ENCODE results near the gene CAMK2G.
"Not testable (repeated sequence)": the region's sequence is repeated elsewhere in the genome, so short reads cannot be mapped to it uniquely, and the experiment has no call there.

Gene CAMK2G

DNA sequence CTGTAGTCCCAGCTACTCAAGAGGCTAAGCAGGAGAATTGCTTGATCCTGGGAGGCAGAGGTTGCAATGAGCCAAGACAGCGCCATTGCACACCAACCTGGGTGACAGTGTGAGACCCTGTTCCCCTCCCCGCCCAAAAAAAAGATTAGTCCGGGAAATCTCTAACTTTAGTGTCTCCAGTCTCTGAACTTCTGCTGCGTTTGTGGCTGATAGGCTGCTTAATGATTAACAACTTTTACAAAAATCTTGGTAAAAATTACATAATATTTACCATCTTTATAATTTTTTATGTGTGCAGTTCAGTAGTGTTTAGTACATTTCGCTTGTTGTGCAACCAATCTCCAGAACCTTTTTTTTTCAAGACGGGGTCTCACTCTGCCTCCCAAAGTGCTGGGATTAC is 26.9 kb upstream of the CAMK2G start:
- no peak for DNase-seq

DNA sequence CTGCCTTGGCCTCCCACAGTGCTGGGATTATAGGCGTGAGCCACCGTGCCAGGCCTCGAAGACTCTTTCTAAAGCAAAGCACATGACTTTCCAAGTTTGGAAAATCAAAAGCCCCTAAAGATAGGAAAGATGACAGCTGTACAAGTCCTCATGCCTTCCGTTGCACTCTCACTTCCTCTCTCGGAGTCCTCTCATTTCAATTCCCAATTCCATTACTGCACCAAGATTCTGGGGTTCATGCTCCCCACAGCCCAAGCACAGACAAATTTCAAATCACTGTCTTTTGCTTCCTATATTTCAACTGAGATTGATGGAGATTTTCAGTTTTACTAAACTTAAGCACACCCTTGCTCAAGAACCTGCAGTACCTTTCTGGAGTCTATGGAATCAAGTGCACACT is 25.7 kb upstream of the CAMK2G start:
- DNase-seq, result no peak

DNA sequence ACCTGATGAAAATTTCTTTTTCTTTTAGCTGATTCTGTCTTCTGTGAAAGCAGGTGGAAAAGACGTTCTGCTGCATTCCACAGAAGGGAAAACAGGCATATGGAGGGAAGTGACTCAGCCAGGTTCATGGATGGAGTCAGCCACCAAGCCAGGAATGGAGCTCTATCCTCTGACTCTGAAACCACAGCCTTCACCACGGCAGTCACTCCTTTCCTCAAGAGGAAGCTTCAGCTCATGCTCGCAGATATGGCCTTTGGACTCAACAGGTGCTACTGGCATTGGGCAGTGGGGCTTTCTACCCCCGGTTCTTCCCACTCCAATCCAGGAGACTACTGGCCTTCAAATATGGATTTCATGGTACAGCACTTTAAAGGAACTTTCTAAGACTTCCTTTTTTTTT is 25.1 kb upstream of the CAMK2G start:
- DNase-seq, result no peak

DNA sequence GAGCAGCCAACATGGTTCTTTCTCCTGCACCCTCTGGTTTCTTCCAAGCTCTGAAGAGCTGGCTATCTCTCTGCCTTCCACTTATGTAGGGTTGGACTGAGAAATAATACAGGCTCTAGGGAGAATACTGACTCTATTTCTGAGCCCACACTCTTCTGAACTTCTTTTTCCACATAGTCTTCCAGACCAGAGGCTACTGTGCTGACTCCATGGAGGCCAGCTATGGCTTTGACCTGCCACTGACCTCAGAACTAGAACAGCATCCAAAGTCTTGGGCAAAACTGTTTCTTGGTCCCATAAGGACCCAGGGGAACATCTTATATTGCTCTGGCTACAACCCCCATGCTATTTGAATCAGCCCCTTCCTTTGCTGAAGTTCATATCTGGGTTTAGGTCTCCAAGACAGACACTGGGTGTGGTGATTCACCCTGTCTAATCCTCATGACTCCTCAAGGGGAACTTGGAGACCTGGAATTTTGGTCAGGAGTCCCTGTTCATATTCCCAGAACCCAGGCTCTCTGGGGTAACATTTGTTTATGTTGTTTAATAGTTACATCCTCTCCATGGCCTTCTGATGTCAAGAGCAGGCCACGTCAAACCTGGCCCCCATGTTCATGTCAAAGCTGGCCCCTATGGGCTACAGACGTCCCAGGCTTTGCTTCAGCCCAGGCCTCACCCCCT is 24.5 kb upstream of the CAMK2G start:
- DNase-seq, result no peak

DNA sequence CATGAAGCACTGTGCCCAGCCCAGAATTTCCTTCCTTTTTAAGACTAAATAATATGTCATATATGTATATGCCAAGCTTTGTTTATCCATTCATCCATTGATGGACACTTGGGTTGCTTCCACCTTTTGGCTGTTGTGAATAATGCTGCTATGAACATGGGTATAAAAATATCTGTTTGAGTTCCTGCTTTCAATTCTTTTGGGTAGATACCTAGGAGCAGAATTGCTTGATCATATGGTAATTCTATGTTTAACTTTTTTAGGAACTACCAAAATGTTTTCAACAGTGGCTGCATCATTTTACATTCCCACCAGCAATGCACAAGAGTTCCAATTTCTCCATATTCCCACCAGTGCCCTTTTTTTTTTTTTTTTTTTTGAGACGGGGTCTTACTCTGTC is 23.3 kb upstream of the CAMK2G start:
- DNase-seq, result no peak

DNA sequence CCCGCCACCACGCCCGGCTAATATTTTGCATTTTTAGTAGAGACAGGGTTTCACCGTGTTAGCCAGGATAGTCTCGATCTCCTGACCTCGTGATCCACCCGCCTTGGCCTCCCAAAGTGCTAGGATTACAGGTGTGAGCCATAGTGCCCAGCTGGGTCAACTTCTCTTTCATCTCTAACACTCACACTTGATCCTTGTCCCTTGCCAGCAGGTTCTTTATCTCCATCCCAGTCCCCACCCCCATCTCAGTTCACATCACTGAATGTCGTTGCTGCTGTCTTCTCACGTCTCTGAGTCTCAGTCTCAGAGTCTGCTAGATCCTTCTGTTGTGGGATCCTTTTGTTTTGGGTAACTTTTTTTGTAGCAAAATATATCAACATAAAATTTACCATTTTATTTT is 21.0 kb upstream of the CAMK2G start:
- DNase-seq, result not testable (repeated sequence)

DNA sequence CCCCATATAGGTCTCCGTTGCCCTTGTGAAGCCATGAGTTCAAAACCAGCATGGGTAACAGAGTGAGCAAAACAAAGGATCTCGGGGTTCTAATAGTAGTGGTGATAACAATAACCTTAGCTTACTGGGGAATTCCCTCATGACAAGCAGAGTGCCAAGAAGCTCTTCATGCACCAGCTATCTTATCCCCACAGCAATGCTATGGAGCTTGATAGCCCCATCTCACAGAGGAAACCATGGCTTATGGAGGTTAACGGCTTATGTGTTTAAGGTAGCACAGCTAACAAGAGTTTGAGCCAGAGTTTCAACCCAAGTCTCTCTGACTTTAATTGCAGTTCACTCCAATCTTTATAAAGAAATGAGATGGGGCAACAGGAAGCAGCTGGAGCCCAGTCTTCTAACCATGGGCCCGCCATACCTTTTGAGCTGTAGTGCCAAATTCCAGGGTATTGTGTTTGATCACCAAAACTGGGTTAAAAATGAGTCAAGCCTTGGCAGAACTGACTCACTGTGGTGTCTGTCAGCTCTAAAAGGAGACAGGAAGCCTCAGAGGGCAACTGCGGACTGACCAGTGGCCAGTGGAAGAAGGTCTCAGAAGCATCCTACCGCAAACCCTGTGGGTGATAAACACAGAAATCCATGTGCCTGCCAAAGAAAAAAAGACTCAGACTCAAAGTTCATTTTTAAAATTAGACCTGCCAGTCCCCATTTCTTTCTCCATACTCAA is 20.1 kb upstream of the CAMK2G start:
- DNase-seq, result no peak

DNA sequence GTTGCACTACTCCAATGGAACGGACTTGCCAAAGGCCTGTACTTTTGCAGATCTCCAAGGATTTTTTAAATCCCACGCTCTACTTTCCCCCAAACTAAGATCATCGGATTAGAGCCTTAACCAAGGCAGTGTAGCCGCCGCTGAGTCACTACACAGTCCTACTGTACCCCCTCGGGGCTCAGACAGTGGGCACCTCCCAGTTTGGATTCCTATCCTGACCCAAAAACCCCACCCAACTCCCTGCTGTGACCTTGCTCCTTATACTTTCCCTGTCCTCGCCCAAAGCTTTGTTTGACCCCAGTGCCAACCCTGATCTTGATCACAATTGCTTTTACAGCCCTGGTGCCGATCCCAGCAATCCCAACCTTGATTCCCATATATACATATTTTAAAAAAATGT is 19.1 kb upstream of the CAMK2G start:
- DNase-seq, result no peak

DNA sequence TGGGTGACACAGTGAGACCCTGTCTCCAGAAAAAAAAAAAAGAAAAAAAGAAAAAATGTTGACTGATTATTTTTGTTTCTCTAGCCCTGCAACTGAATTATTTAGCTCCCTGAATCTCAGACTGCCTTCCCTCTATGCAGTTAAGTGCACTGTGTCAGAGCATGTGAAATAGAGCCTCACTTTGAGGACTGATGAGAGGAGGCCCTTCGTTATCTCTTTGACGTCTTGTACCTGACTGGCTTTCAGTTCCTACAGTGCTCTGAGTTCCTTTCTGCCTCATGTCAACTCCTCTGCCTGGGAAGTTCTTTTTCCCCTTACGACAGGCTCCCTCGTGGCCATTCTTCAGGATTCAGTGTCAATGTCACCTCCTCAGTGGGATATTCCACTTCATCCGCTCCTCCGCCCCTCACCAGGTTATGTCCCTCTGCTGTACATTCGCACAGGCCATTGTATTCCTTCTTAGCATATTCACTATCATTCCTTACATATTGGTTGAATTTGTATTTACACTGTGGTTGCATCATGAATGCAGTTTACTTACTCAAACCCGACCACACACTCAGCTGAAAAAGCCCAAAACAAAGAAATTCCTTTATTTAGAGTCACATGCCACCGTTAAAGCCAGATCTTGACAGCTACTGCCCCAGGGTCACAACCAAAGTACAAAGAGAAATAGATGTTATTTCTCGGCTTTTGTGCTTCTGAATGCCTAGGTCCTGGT is 18.1 kb upstream of the CAMK2G start:
- no peak for DNase-seq

DNA sequence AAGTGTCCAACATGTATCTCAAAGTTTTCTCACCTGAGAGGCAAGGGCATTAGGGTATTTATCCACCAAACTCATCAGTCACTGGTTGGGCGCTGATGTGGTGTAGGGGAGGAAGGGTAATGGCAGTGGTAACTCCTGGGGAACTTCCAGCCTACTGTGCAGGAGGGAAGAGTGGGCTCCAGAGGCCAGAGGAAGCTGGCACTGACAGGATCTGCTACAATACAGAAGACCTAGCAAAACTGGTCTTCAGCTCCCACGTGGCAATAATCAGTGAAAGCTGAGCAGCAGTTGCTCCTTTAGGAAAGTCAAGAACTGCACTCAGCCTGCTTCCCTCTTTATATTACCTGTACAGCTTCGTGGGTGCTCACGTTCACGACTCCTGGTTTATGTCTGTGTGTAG is 17.2 kb upstream of the CAMK2G start:
- DNase-seq, result no peak

DNA sequence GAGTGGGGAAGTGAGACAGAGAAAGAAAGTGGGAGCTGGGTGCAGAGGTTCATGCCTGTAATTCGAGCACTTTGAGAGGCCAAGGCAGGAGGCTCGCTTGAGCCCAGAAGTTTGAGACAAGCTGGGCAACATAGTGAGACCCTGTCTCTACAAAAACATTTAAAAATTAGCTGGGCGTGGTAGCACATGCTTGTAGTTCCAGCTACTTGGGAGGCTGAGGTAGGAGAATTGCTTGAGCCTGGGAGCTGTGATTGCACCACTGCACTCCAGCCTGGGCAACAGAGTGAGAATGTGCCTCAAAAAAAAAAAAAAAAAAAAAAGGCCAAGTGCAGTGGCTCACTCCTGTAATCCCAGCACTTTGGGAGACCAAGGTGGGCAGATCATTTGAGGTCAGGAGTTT is 16.5 kb upstream of the CAMK2G start:
- not testable (repeated sequence) for DNase-seq

DNA sequence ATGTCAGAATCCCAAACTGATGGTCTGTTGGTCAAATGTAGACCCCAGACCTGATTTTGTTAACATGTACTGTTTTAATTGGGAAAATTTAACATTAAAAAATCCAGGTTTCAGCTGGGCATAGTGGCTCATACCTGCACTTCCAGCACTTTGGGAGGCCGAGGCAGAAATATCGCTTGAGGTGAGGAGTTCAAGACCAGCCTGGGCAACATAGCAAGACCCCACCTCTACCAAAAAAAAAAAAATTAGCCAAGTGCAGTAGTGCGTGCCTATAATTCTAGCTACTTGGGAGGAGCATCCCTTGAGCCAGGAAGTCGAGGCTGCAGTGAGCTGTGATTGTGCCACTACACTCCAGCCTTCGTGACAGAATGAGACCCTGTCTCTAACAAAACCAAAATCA is 15.9 kb upstream of the CAMK2G start:
- no peak for DNase-seq

DNA sequence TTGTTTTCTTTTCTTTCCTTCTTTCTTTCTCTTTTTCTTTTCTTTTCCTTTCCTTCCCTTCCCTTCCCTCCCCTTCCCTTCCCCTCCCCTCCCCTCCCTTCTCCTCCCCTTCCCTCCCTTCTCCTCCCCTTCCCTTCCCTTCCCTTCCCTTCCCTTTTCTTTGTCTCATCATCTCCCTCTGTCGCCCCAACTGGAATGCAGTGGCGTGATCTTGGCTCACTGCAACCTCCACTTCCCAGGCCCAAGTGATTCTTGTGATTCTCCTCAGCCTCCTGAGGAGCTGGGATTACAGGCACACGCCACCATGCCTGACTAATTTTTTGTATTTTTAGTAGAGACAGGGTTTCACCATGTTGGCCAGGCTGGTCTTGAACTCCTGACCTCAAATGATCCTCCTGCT is 15.1 kb upstream of the CAMK2G start:
- DNase-seq, result not testable (repeated sequence)

DNA sequence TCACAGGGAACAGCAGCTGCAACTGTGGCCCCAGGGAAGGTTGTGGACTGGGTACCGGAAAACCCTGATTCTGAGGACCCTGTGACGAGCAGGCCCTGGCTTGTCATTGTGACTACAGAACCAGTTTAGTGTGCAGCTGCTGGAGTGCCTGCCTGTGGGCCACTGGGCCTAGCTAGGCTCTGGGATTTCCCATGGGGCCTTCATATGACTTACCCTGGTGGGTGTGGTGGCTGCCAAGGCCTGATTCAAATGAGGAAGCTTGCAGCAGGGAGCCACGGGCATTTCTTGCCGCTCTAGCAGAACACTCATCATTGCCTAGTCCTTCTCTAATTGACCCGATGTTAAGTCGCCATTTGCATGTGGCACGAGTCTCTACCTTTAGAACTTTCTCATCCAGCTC is 14.7 kb upstream of the CAMK2G start:
- peak; percentile 81 for DNase-seq

DNA sequence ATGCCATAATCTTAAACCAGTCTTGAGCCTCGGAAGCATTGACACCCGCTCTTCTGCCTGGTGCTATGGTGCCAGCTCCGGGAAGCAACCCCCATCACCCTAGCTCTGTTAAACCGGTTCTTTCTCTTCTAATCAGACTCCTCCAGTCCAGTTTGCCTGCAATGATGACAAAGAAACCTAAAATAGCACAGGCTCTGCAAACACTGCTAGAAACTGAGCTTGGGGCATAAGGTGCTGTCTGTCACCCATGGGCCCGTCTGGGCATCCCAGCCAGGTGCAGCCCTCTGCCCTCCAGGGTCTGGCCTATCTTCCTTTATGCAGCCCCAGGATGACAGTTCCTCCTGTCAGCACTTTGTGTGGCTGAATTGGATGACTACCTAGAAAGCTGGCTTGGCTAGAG is 14.2 kb upstream of the CAMK2G start:
- DNase-seq, result no peak

DNA sequence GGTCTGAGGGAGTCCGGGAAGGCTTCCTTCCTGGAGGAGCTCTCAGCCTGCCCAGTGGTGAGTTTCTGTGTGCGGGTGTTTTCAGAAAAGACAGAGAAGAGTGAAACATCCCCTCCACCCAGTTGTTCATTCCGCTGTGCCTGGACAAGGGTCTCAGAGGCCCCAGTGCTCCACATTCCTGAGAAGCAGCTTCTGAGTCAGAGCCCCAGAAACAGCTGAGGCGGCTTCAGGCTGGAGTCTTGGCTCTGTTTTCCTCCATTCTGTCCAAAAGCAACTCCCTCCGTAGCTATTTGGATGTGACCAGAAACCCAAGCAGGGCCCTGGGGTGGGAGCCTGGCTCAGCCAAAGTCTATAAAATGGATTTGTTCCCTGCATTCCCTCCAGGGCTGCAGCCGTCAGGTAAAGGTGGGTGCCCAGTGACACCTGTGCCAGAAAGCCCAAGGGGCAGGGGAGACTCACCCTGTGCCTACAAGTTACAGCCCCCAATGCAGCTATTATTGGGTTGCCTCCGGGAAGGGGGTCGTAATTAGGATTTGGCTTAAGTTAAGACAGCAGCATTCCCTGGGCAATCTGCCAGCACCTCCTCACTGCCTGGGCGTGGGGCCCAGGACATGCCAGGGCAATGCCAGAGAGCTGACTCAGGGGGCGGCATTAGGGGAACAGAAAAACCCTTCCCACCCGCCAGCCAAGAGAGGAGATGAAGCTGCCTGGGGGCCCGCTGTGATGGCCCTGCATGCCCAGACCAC is 13.1 kb upstream of the CAMK2G start:
- DNase-seq, result peak; percentile 89

DNA sequence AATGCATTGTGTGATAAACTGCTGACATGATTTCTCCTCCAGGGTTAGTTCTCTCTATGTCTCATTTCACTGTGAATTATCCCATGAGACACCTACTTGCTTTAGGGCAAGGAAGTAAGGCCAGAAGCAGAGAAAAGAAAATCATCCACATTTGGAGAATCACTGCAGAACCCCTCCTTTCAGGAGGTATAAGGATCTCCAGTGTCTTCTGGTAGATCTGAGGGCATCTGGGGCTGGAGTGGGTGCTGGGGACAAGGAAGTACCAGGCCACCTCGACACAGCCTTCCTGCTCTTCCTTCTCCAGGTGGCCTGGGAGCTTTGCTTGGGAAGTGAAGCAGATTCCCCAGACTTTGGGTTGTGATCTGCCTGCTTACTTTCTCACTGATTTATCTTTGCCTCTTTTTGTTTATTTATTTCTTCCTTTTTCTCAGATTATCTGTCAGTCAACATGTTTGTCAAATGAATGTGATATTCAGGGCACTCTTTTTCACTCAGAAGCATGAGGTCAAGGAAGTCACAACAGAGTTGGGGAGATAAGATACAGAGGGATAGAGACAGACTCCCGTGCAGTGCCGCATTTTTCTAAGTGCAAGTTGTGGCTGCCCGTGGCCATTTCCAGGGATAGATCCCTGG is 12.4 kb upstream of the CAMK2G start:
- DNase-seq, result no peak

DNA sequence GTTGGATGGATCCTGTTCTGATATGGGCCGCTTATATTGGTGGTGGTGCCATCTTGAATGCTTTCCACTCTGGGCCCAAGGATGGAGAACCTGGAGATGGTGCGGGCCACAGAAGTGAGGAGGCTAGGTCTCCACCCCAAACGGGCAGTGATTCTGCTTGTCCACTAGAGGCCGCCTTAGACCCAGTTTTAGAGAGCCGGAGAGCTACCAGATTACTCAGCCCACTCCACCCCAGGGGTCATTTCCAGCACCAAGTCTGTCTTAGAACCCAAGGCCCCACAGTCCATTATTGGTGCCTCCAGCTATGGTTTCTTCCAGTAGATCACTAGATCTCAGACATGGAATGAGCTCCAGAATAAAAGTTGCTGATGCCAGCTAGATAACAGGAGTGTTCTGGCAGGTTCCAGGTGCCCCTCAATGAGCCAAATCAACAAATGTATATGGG is 11.8 kb upstream of the CAMK2G start:
- peak; percentile 59 for DNase-seq

DNA sequence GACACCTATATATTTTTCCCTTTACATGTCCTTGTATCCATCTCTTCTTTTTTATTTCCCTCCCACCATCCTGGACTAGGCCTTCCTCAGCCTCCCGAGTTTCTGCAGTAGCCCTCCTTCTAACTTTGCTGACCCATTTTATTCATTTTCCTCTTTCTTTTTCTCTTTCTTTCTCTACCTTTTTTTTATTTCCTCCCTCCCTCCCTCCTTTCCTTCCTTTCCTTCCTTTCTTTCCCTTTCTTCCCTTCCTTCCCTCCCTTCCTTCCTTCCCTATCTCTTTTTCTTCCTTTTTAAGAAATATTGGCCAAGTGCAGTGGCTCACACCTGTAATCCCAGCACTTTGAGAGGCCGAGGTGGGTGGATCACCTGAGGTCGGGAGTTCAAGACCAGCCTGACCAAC is 9.7 kb upstream of the CAMK2G start:
- DNase-seq, result no peak

DNA sequence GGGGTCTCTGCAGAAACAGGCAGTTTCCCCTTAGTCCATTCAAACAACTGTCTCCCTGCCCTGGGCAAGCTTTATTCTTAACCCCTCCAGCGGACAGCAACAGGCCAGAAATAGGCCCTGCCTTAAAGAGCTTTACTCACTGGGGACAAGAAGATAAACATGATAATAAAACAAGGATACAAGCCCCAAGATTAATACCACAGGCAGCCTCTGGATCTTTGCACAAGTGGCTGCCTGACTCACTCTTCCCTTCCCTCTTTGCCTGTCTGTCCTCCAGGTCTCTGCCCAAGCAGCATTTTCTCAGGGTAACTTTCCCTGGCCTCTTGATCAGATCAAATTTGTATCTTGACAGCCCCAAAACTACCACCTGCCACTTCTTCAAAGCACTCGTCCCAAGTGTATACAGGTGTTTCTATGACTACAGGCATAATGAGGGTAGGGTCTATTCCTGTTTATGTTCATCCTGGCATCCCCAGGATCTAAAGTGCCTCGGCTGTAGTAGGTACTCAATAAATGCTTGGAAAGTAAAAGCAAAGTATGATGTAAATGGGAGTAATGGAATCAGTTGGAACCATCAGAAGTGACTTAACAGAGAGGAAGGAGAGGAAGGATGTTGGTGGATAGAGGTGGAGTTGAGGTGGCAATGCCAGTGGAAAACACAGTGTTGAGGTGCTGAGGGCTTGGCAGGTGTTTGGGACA is 7.0 kb upstream of the CAMK2G start:
- no peak for DNase-seq

DNA sequence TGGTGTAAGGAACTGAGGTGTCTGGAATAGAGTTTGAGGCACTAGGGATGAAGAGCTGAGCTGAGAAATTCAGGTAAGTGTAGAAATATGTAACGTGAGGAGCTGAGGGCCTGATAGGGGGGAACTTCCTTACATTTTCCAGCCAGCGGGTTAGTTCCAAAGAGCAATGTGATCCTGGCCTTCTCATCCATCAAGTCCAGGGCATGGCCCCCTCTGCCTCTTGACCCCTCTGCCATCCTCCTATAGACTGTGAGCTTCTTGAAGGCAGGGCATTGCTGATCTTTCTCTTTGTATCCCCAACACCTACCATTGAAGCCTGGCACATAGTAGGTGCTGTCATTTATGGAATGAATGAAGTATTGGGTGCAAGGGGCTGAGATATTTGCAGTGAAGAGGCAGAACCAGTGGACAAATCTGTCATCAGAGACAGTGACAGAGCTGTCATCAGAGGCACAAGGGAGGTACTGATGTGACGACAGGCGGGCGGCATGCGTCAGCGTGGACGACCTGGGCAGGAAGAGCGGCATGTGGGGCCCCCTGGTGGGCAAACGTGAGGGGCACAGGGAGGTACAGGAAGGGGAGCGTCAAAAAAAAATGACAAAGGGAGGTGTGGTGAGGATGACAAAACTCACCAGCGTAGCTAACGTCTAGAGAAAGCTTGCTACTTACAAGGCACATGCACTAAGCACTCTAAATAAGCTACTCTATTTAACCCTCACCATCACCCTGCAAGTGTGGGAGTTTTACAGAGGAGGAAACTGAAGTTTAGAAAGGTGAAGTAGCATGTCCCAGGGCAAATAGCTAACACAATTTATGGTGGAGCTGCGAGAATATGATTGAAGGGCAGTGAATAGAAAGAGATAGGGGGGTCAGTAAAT is 5.2 kb upstream of the CAMK2G start:
- peak; percentile 66 for DNase-seq
